HG02588 (cell line): ENCODE data around the gene DTNA.
"Not testable (repeated sequence)": the region's sequence is repeated elsewhere in the genome, so short reads cannot be mapped to it uniquely, and the experiment has no call there.

ENCODE experiments used
- ATAC-seq: cut with Tn5 transposase; IDR thresholded peaks from one replicate; pipeline ENCODE4 v1.9.1; 2021; ENCODE audit warnings: mild to moderate bottlenecking, moderate library complexity; ENCODE audit not compliant: unreplicated experiment

DTNA gene

DNA sequence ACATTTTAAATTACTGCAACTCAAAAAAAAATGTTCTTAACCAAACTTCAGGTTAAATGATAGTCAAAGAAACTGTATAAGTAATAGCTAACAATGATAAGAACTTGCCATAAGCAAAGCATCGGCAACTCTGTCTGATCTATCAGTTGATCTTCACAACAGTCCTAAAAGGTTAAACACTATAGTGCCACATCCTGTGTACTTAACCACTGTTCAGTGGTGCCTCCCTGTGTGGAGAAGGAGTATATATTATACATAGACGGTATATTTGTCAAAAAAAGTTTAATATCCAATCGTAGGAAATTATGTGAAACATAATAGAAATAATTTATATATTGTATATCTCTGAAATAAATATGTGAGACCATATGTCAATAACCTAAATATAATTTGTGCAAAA is 13.0 kb downstream of the DTNA start:
- ATAC-seq = no peak

DNA sequence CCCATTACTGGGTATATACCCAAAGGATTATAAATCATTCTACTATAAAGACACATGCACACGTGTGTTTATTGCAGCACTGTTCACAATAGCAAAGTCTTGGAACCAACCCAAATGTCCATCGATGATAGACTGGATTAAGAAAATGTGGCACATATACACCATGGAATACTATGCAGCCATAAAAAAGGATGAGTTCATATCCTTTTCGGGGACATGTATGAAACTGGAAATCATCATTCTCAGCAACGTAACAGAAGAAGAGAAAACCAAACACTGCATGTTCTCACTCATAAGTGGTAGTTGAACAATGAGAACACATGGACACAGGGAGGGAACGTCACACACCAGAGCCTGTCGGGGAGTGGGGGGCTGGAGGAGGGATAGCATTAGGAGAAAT is 15.6 kb downstream of the DTNA start:
- ATAC-seq = not testable (repeated sequence)

DNA sequence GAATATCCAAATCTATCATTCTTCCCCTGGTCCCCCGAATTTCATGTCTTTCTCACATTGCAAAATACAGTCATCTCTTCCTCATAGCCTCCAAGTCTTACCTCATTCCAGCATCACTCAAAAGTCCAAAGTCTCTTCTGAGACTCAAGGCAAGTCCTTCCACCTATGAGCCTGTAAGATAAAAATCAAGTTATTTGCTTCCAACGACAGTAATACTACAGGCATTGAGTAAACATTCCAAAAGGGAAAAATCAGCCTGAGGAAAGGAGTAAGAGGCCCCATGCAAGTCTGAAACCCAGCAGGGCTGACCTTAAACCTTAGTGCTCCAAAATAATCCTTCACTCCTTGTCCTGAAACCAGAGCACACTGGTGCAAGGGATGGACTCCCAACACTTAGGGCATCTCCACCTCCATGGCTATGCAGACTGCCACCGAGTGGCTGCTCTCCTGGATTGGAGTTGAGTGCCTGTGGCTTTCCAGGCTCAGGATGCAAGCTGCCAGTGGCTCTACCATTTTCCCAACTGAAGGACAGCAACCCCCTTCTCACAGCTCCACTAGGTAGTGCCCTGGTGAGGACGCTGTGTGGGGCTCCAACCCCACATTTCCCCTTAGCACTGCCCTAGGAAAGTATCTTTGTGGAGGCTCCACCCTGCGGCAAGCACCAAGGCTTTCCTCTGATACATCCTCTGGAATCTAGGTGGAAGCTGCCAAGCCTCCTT is 16.3 kb downstream of the DTNA start:
- ATAC-seq = no peak

- no peak for ATAC-seq
Measured at GRCh38 chr18:34729264-34729663, 19.2 kb downstream of the DTNA start.

- no peak for ATAC-seq
Measured at GRCh38 chr18:34729740-34730355, 19.8 kb downstream of the DTNA start.

DNA sequence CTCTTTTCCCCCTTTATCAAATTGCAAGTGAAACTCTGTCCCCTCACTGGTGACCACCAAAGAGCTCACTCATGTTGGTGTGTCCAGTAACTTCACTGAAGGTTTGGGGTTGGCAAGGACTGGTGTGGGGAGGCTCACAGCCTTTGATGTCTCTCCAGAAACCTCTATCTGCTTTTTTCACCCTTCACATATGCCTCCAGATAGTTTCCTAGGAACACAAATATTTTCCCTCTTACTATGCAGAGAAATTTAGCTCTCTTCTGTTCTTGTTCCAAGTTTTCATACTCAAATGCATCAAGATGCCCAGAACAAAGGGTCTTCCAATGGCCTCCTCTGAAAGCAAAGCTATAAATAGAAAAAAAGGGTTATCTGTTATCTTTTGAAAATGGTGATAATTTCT is 20.7 kb downstream of the DTNA start:
- ATAC-seq = no peak

DNA sequence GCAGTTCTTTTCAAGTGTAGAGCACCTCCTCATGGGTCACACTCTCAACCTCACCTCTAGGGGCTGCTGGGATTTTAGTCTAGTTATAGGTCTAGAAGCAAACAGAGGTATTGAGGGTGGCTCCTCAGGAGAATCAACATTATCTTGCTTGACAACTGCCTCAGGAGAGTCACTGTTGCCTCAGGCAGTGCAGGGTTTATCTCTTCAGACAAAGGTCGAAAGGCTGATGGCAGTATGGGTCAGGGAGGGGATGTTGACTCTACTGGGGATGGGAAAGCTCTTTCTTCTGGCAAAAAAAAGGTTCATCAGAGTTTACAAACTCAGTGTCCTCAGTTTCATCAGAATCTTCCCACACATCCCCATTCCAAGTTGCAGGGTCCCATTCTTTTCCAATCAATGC is 24.0 kb downstream of the DTNA start:
- ATAC-seq = no peak

- not testable (repeated sequence) for ATAC-seq
Measured at GRCh38 chr18:34734526-34734925, 24.4 kb downstream of the DTNA start.

DNA sequence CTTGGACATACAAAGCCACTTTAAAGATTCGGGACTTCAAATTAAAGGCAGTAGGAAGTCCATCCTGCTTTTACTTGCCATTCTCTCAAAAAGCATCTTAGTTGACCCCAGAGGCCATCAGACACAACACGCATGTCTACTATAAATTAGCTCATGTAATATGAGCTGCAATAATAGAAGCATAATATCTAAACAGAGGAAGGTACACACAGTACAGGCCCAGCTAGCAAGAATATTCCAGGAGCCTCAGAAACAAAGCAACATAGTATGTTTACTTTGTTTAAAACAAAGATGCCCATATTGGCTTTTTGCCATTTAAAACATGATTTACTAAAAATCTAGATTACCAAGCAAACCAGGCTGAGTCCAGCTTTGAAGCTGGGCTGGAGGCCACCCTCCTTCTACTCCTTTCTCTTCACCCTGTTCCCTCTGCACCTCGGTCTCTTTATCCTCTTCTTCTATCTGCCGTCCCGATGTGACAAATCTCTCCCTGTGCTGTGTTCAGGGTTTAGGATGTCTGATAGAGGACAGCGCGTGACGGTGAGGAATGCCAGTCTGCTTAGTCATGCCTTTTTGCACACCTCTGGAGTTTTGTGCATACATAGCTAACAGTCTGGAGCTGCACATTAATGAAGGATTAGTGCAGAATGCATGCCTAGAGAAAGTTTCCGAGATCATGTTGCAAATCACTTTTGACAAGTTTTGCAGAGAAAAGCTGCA is 28.2 kb downstream of the DTNA start:
- no peak for ATAC-seq

- ATAC-seq = no peak
Measured at GRCh38 chr18:34740101-34740500, 30.0 kb downstream of the DTNA start.

DNA sequence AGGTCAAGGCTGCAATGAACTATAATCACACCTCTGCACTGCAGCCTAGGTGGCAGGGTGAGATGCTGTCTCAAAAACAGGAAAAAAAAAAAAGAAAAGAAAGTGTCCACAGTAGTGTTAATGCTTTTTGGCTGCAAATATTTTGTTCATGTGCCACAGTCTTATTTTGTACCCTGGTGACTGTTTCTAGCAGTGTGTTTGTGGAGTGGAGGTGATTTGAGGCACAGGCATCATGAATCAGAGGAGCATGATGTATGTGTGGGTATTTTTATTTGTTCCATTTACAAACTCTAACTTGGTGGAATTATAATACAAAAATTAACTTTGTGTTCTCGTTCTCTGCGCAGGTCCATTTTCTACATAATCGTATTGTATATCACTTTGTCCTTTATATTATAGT is 30.6 kb downstream of the DTNA start:
- no peak for ATAC-seq

GRCh38 chr18:34741401-34741800 is 31.3 kb downstream of the DTNA start:
- ATAC-seq = no peak

GRCh38 chr18:34742891-34743341 is 32.8 kb downstream of the DTNA start:
- no peak for ATAC-seq

DNA sequence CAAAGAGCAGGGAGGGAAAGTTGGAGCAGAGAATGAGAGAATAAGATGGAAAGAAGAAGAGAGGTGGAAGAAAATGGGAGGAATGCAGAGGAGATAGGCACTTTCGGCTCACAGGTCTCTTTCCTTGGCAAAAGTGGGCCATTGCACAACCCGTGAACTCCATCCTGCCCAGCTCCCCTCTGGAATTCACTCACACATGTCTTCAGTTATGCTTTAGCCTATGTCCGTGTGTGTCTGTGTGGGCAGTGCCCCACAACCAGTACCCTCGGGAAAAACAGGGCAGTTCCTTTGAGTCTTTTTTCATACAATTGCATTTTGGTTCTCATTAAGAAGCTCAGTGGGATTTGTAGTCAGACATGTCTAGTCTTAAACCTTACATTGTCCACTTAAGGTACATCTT is 34.5 kb downstream of the DTNA start:
- no peak for ATAC-seq

DNA sequence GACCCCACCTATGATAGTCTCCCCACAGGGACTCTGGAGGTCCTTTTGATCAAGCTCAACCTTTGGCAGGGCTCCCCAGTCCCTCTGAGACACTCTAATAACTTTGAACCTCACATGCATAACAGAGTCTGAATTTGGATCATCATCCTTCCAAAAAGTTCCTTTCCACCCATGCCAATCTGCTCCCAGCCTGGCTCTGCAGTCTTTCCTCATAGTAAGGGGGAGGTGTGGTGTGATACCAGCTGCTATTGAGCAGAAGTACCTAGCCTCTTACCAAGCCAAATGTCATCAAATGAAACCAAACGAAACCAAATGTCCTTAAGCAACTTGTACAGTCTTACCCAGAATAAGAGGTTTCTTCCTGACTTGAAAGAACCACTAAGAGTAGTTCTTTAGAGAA is 36.5 kb downstream of the DTNA start:
- ATAC-seq = no peak

- ATAC-seq = no peak
Measured at GRCh38 chr18:34749721-34750120, 39.6 kb downstream of the DTNA start.

DNA sequence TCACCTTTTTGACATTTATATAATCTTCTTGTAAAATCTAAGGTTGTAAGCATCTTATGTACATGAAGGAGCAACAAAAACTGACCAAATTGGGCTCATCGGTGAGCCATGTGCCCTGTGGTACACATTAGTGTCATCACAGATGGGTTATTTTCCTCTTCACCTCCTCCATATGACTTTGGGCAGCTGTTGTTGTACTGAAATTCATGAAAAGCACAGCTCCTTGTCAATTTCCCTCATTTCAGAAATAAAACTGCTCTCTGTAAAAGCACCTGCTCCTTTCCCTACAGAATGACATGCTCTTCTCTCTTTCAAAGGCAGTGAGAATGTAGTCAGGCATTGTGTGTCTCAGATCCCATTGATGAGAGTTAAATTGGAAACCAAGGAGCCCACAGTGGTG is 42.0 kb downstream of the DTNA start:
- no peak for ATAC-seq

DNA sequence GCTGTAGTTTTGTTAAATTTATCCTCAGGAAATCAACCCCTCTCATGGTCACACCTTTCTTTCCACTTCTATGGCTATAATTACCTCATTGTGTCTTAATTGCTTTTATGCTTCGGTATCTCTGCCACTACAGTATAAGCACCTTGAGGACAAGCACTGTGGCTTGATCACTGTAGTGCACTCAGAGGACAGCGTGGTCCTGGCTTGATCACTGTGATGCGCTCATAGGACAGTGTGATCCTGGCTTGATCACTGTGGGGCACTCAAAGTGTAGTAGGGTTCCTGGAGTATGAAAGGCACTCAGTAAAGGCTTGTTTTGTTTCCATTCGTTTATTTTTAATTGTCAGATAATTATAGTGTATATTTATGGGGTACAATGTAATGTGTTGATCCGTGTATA is 44.2 kb downstream of the DTNA start:
- ATAC-seq = no peak

DNA sequence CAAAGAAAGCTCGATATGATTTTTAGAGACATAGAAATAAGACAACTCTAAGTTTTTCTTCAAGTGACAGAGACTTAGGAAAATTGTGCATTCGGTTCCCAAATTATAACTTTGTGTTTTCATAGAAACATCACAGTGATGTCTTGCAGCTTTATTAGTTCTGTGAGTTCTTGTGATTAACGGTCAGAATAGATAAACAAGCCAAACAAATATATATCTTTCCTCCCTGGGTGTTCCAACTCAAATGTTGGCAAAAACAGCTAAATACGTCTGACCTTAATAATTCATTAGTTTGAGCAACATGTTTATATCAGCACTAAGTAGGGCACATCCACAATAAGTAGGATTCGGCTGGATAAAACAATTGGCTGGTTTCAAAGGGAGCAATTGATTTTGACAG is 47.6 kb downstream of the DTNA start:
- ATAC-seq = no peak

GRCh38 chr18:34758378-34758948 is 48.4 kb downstream of the DTNA start:
- ATAC-seq = no peak

DNA sequence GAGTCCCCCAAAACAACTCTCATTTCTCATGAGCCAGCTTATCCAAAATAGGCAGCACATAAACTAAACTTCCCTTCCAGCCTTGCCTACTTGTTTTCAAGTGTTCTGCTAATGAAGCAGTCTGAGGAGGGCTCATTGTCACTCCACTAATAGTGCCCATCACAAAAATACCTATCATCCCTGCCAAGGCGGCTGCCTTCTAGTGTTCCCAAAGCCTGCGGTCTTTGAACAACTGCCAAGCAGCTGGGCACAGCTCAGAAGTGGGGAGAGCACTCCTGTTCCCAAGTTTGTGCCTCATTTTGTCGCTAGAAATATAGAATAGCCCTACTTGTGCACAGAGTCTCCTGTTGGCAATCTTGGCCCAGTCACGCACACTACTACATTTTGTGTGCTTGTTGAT is 50.3 kb downstream of the DTNA start:
- ATAC-seq = no peak

DNA sequence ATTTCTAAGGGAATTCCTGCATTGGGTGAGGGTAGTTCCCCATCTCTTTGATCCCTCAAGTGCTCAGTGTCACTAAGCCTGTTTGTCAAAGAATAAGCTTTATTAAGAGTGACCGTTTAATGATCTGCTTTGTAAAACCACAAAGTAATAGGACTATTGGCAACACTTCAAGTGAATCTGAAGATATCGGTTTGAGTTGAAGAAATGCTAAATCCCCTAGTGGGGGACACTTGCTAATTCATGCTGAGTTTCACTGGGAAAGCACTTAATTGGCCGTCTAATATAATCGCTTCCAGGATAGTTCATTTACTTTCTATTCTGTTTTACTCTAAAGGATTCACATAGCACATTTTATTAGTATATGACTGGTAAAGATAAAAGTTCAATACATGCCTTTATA is 54.4 kb downstream of the DTNA start:
- ATAC-seq = no peak
